ENCODE data around the gene GGA3. TPM values are rescaled to one million over a fixed set of nuclear protein-coding genes. Genes with fewer than 3 reads are reported as not detected.
A peak's percentile ranks its signal among the peaks of the same experiment; 100 is the strongest.

GGA3 gene
- total RNA-seq, 4 donors from 2014 or later, result 23.9 to 39.2 (median 29.8) TPM

DNA sequence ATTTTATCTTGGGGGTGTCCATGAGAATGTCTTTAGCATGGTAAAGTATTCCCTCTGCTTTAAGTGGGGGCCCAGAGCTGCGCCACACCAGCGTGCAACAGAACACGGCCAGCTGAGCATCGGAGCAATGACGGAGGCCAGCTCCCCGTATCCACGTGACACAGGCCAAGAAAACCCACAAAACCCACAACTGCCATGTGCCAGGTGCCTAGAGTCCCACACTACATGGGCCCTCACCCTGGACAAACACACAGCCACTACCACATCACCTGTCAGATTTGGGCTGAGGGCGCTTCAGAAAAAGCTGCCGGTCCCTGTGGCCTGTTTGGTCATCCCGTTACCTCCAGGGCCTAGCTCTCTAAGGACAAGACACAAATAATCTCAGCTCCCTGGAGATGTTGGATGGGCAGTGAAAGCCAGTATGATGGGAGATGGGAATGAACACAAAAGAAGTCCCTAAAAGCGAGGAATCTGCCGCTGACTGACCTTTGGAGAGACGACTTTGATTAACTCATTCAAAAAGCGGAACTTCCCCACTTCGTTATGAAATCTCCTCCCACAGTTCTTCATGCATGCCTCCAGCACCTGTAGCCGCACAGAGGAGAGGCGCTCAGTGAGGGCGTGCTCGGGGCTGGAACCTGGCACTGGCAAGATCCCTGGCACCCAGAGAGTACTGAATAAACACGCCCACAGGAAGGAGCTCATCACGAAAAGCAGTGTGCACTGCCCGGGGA is 17.1 kb downstream of the GGA3 start:
- intact Hi-C loops (cut with DNase I), result no loop called here
- WGBS, 2 donors, result 53 to 82% methylated on average over 16 to 17 of the region's 22 CpGs

DNA sequence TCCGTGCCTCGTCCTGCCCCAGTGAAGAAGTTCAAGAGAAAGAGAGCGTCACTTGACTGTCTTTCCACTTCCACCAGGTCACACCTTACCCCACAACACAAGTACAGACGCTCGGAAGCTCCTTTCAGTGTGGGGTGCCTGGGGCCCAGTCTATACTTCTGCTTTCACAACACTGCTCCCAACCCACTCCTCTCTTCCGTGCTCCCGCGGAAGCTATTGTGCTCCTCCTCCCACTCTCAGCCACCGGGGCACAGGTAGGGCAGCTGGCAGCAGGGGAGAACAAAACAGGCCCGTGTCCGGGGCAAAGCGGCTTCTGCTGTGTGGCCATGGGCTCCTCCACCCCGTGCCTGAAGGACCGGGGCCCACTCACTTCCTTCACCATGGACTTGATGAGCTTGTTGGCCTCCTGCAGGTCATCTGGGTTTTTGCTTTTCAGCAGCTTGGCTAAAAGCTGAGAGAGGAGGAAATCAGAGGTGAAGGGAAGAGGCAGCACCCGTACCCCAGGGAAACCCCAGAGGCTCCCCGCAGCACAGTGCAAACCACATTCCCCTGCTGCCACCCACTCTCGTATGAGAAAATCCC is 18.9 kb downstream of the GGA3 start:
- no peak overlapping the region for H3K4me3 ChIP-seq
- no peaks in the 10 kb centered on the region for H3K9me3 ChIP-seq
- TF ChIP-seq, protein P1, sequence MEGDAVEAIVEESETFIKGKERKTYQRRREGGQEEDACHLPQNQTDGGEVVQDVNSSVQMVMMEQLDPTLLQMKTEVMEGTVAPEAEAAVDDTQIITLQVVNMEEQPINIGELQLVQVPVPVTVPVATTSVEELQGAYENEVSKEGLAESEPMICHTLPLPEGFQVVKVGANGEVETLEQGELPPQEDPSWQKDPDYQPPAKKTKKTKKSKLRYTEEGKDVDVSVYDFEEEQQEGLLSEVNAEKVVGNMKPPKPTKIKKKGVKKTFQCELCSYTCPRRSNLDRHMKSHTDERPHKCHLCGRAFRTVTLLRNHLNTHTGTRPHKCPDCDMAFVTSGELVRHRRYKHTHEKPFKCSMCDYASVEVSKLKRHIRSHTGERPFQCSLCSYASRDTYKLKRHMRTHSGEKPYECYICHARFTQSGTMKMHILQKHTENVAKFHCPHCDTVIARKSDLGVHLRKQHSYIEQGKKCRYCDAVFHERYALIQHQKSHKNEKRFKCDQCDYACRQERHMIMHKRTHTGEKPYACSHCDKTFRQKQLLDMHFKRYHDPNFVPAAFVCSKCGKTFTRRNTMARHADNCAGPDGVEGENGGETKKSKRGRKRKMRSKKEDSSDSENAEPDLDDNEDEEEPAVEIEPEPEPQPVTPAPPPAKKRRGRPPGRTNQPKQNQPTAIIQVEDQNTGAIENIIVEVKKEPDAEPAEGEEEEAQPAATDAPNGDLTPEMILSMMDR (IDR thresholded peaks at IDR 0.05), result no peak
- no peak for TF ChIP-seq POLR2A (IDR thresholded peaks at IDR 0.05)
- H3K4me1 ChIP-seq, result no peaks in the 10 kb centered on the region
- H3K36me3 ChIP-seq, result peaks cover 71 to 98% (median 78%) of the 10 kb centered on the region in 3 donors
- no peaks in the 10 kb centered on the region for H3K27me3 ChIP-seq
- intact Hi-C loops (cut with DNase I), result no loop called here
- H3K27ac ChIP-seq, result peak overlapping the region in 2 of 4 donors; percentile 7 to 11
- no peak for DNase-seq
- 68 to 74% methylated on average over 10 to 14 of the region's 17 CpGs for WGBS, 2 donors

More for the DNA sequence above, 17.1 kb downstream of the GGA3 start:
- Histone ChIP-seq H3K4me3 (no peak overlapping the region), H3K27ac (no peak overlapping the region), H3K4me1 (peaks cover 0 to 6% (median 0%) of the 10 kb centered on the region in 3 donors), H3K36me3 (peaks cover 57 to 90% (median 65%) of the 10 kb centered on the region in 3 donors), H3K27me3 (no peaks in the 10 kb centered on the region), H3K9me3 (no peaks in the 10 kb centered on the region)
- no peak for TF ChIP-seq POLR2A (IDR thresholded peaks at IDR 0.05)
- TF ChIP-seq, protein P1 (IDR thresholded peaks at IDR 0.05), result no peak
- DNase-seq, result no peak

GRCh38 chr17:75241996-75242460 is 19.4 kb downstream of the GGA3 start:
- Histone ChIP-seq H3K4me3 (no peak overlapping the region), H3K9me3 (no peaks in the 10 kb centered on the region), H3K36me3 (peaks cover 75 to 98% (median 82%) of the 10 kb centered on the region in 3 donors), H3K27ac (peak overlapping the region in 2 of 4 donors; percentile 7 to 11), H3K4me1 (no peaks in the 10 kb centered on the region), H3K27me3 (no peaks in the 10 kb centered on the region)
- 53 to 76% methylated on average over 6 to 10 of the region's 15 CpGs for WGBS, 2 donors
- intact Hi-C loops (cut with DNase I), result no loop called here
- no peak for DNase-seq
- TF ChIP-seq, protein P1 (IDR thresholded peaks at IDR 0.05), result no peak
- TF ChIP-seq POLR2A (IDR thresholded peaks at IDR 0.05), result no peak

GRCh38 chr17:75241502-75241901 is 19.9 kb downstream of the GGA3 start:
- Histone ChIP-seq H3K27ac (peak overlapping the region in 1 of 4 donors; percentile 34), H3K27me3 (no peaks in the 10 kb centered on the region), H3K9me3 (no peaks in the 10 kb centered on the region), H3K4me3 (no peak overlapping the region), H3K36me3 (peaks cover 81 to 100% (median 82%) of the 10 kb centered on the region in 3 donors), H3K4me1 (no peaks in the 10 kb centered on the region)
- intact Hi-C loops (cut with DNase I), result no loop called here
- no peak for TF ChIP-seq POLR2A (IDR thresholded peaks at IDR 0.05)
- TF ChIP-seq, protein P1 (IDR thresholded peaks at IDR 0.05), result no peak
- WGBS, 2 donors, result 92 to 93% methylated on average over 9 of the region's 9 CpGs
- no peak for DNase-seq

DNA sequence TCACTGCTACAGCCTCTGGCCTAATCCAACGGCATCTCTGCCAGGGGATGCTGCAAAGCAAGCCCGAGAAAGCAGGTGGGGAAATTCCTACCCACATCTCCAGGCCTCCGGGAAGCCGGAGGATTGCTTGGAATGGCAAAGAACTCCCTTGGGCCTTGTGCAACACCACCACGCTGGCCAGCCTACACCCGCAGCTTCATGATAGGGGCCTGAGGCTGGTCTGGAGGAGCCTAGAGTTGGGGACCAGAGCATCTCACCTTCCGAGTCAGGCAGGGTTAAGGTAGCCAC is 20.3 kb downstream of the GGA3 start:
- Histone ChIP-seq H3K4me1 (no peaks in the 10 kb centered on the region), H3K27me3 (no peaks in the 10 kb centered on the region), H3K4me3 (no peak overlapping the region), H3K36me3 (peaks cover 78 to 100% (median 85%) of the 10 kb centered on the region in 3 donors), H3K9me3 (no peaks in the 10 kb centered on the region), H3K27ac (peak overlapping the region in 1 of 4 donors; percentile 34)
- 83% methylated on average over 1 of the region's 7 CpGs; no CpG with 5 or more reads in 1 of the 2 donors for WGBS, 2 donors
- intact Hi-C loops (cut with DNase I), result no loop called here
- DNase-seq, result no peak
- TF ChIP-seq, protein P1 (IDR thresholded peaks at IDR 0.05), result no peak
- no peak for TF ChIP-seq POLR2A (IDR thresholded peaks at IDR 0.05)
